ENCODE data around the gene PTGER4.

- TF ChIP-seq, protein P1, sequence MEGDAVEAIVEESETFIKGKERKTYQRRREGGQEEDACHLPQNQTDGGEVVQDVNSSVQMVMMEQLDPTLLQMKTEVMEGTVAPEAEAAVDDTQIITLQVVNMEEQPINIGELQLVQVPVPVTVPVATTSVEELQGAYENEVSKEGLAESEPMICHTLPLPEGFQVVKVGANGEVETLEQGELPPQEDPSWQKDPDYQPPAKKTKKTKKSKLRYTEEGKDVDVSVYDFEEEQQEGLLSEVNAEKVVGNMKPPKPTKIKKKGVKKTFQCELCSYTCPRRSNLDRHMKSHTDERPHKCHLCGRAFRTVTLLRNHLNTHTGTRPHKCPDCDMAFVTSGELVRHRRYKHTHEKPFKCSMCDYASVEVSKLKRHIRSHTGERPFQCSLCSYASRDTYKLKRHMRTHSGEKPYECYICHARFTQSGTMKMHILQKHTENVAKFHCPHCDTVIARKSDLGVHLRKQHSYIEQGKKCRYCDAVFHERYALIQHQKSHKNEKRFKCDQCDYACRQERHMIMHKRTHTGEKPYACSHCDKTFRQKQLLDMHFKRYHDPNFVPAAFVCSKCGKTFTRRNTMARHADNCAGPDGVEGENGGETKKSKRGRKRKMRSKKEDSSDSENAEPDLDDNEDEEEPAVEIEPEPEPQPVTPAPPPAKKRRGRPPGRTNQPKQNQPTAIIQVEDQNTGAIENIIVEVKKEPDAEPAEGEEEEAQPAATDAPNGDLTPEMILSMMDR (IDR thresholded peaks at IDR 0.05) = no peak
- no peak for TF ChIP-seq POLR2AphosphoS5 (IDR thresholded peaks at IDR 0.05; ENCODE audit: insufficient read depth in 1 of 2, low read depth in 1 of 2)
Observed at GRCh38 chr5:40665635-40666298, 13.9 kb upstream of the PTGER4 start.
